CD4-positive, alpha-beta T cell (primary cell): ENCODE results near the gene USP3. TPM values are rescaled to one million over a fixed set of nuclear protein-coding genes. Genes with fewer than 3 reads are reported as not detected.

ENCODE experiments used
- ATAC-seq: fragments of 200-7000 bp; cut with Tn5 transposase; one replicate; pipeline ENCODE4 v1.10.0; 2022; ENCODE audit warnings: mild to moderate bottlenecking; ENCODE audit not compliant: poor library complexity
- CTCF ChIA-PET: fragments of 350-600 bp; sonication (Branson Sonifier 250); formaldehyde crosslinking; loops from one replicate; lab custom pipeline; 2021; ENCODE audit warnings: antibody characterized with exemption, inconsistent platforms; lab: Charles Lee
- POLR2A ChIA-PET: fragments of 350-600 bp; sonication (Branson Sonifier 250); formaldehyde crosslinking; loops from one replicate; lab custom pipeline; 2021; ENCODE audit warnings: antibody characterized with exemption, inconsistent platforms; lab: Charles Lee
- DNase-seq, 14 experiments: peaks; one replicate each; pipeline ENCODE4 v3.0.0-alpha.2; 2013 to 2020; ENCODE audit warnings: mixed read lengths in 2 of 14
- H3K27ac ChIP-seq, 2 donors: one replicate each; pipeline versions ENCODE4 v1.5.1 to v1.7.0; 2013; ENCODE audit warnings: low read length in 2 of 2, low read depth in 1 of 2, mild to moderate bottlenecking in 1 of 2
- H3K27me3 ChIP-seq, 2 experiments: 1 replicate in 1 of 2; 2 replicates in 1 of 2; pipeline versions ENCODE4 v1.6.1 to v1.7.0; 2013; ENCODE audit warnings: low read length in 2 of 2, control low read depth in 1 of 2, mild to moderate bottlenecking in 1 of 2, moderate library complexity in 1 of 2; ENCODE audit not compliant: insufficient read depth in 2 of 2, control insufficient read depth in 1 of 2
- H3K36me3 ChIP-seq: one replicate; pipeline ENCODE4 v1.6.1; 2013; ENCODE audit warnings: low read length, control low read depth; ENCODE audit not compliant: insufficient read depth
- H3K4me1 ChIP-seq: one replicate; pipeline ENCODE4 v1.6.1; 2013; ENCODE audit warnings: low read length, control low read depth; ENCODE audit not compliant: insufficient read depth
- H3K4me3 ChIP-seq: one replicate; pipeline ENCODE4 v1.5.1; 2013; ENCODE audit warnings: mild to moderate bottlenecking, low read length, moderate library complexity
- H3K9me3 ChIP-seq, 2 experiments: 1 replicate in 1 of 2; 2 replicates in 1 of 2; pipeline versions ENCODE4 v1.6.1 to v1.7.0; 2013; ENCODE audit warnings: low read length in 2 of 2, mild to moderate bottlenecking in 2 of 2, control low read depth in 1 of 2, moderate library complexity in 1 of 2; ENCODE audit not compliant: control insufficient read depth in 1 of 2, insufficient read depth in 1 of 2
- H3K27ac Mint-ChIP-seq: one replicate; pipeline ENCODE4 v1.8.0; 2020; ENCODE audit warnings: mixed read lengths
- H3K27me3 Mint-ChIP-seq: one replicate; pipeline ENCODE4 v1.8.0; 2021; ENCODE audit warnings: mixed read lengths
- H3K36me3 Mint-ChIP-seq: one replicate; pipeline ENCODE4 v1.8.0; 2021; ENCODE audit warnings: low read depth, mixed read lengths
- H3K4me1 Mint-ChIP-seq: one replicate; pipeline ENCODE4 v1.8.0; 2021; ENCODE audit warnings: low read depth, mixed read lengths
- H3K4me3 Mint-ChIP-seq: one replicate; pipeline ENCODE4 v1.8.0; 2020; ENCODE audit warnings: mild to moderate bottlenecking, mixed read lengths
- H3K9me3 Mint-ChIP-seq: one replicate; pipeline ENCODE4 v1.8.0; 2020; ENCODE audit warnings: mixed read lengths
- CTCF ChIP-seq: fragments of 200-600 bp; IDR thresholded peaks from one replicate; pipeline ENCODE4 v1.8.0; 2022; ENCODE audit warnings: antibody characterized with exemption, mild to moderate bottlenecking
- intact Hi-C, 2 experiments: fragments of 100-400 bp; cut with DNase I in 1 of 2; cut with micrococcal nuclease in 1 of 2; formaldehyde crosslinking; loops; one replicate each; pipeline versions ENCODE4 v1.15.1 to v1.9.0; 2023 to 2025; cut with DNase I, micrococcal nuclease
- total RNA-seq, 174 experiments: library from RNA in 2 of 174; stranded (reverse) in 2 of 174; gene quantifications; one replicate each; pipeline ENCODE4 v1.2.3 and lab custom pipeline; 2021 to 2026

Gene USP3
- total RNA-seq, 2 experiments from 2014 or later, result 280 to 282 TPM

GRCh38 chr15:63539998-63540397, 35.6 kb downstream of the USP3 start:
- Histone ChIP-seq H3K9me3 (no peaks in the 10 kb centered on the region), H3K27ac (no peak overlapping the region), H3K36me3 (peaks cover 48% of the 10 kb centered on the region), H3K4me3 (no peak overlapping the region), H3K27me3 (no peaks in the 10 kb centered on the region), H3K4me1 (peaks cover 5% of the 10 kb centered on the region)
- ATAC-seq, result no peak
- Mint-ChIP-seq H3K4me3 (no peak overlapping the region), H3K27ac (peak overlapping the region; percentile 1), H3K4me1 (peaks cover 72% of the 10 kb centered on the region), H3K36me3 (peaks cover 85% of the 10 kb centered on the region), H3K27me3 (no peaks in the 10 kb centered on the region), H3K9me3 (no peaks in the 10 kb centered on the region)
- intact Hi-C loops, result loop anchor here (2.0 to 5.0 kb wide), 3 partner anchors 33 to 73 kb away; no protein-coding TSS in a partner anchor
- DNase-seq, result no peak
- POLR2A ChIA-PET, result interaction anchor here (2.5 kb wide), 1 partner anchor 35 kb away, joined by 16 read pairs; the partner anchor contains the start of gene USP3
- TF ChIP-seq CTCF, result no peak
- CTCF ChIA-PET, result no interaction called here

GRCh38 chr15:63540449-63540848, 36.1 kb downstream of the USP3 start:
- H3K9me3 Mint-ChIP-seq, result no peaks in the 10 kb centered on the region
- Histone ChIP-seq H3K9me3 (no peaks in the 10 kb centered on the region), H3K27ac (no peak overlapping the region), H3K4me1 (peaks cover 5% of the 10 kb centered on the region), H3K4me3 (no peak overlapping the region), H3K36me3 (peaks cover 49% of the 10 kb centered on the region), H3K27me3 (no peaks in the 10 kb centered on the region)
- peak overlapping the region; percentile 2 for H3K4me3 Mint-ChIP-seq
- POLR2A ChIA-PET, result interaction anchor here (1.2 to 2.5 kb wide), 5 partner anchors 11 to 55 kb away, joined by 3 to 16 read pairs (median 4); partner anchors contain the start of gene USP3
- no peak for TF ChIP-seq CTCF
- peaks cover 72% of the 10 kb centered on the region for H3K4me1 Mint-ChIP-seq
- ATAC-seq, result no peak
- H3K27ac Mint-ChIP-seq, result peak overlapping the region; percentile 1
- H3K27me3 Mint-ChIP-seq, result no peaks in the 10 kb centered on the region
- CTCF ChIA-PET, result interaction anchor here (2.5 kb wide), 1 partner anchor 74 kb away, joined by 15 read pairs; no protein-coding TSS in a partner anchor
- no peak for DNase-seq
- intact Hi-C loops, result loop anchor here (2.0 to 5.0 kb wide), 3 partner anchors 33 to 74 kb away; no protein-coding TSS in a partner anchor
- H3K36me3 Mint-ChIP-seq, result peaks cover 85% of the 10 kb centered on the region

- Mint-ChIP-seq H3K36me3 (peaks cover 72% of the 10 kb centered on the region), H3K27ac (peak overlapping the region; percentile 67), H3K4me1 (peaks cover 76% of the 10 kb centered on the region), H3K27me3 (no peaks in the 10 kb centered on the region), H3K9me3 (no peaks in the 10 kb centered on the region), H3K4me3 (peak overlapping the region; percentile 32)
- no peak for TF ChIP-seq CTCF
- ChIA-PET CTCF (interaction anchor here (0.6 to 1.9 kb wide), 7 partner anchors 8 to 78 kb away, joined by 3 to 8 read pairs (median 4); no protein-coding TSS in a partner anchor), POLR2A (interaction anchor here (0.7 to 2.0 kb wide), 8 partner anchors 9 to 78 kb away, joined by 3 to 10 read pairs (median 4); partner anchors contain the start of gene USP3)
- no peak overlapping the region for H3K27ac ChIP-seq
- H3K36me3 ChIP-seq, result peaks cover 32% of the 10 kb centered on the region
- ATAC-seq (no peak), DNase-seq (no peak)
- no peak overlapping the region for H3K4me3 ChIP-seq
- no peaks in the 10 kb centered on the region for H3K9me3 ChIP-seq
- intact Hi-C loops, result loop anchor here in 1 of 2 experiments (5.0 kb wide), 2 partner anchors 37 to 43 kb away; no protein-coding TSS in a partner anchor
- no peaks in the 10 kb centered on the region for H3K27me3 ChIP-seq
- H3K4me1 ChIP-seq, result peaks cover 8% of the 10 kb centered on the region
Observed at GRCh38 chr15:63544258-63545026, 40.0 kb downstream of the USP3 start.
